SK-N-SH (cell line): ENCODE measurements around the gene TBC1D5. TPM values are rescaled to one million over a fixed set of nuclear protein-coding genes. Genes with fewer than 3 reads are reported as not detected.
"Not testable (repeated sequence)": the region's sequence is repeated elsewhere in the genome, so short reads cannot be mapped to it uniquely, and the experiment has no call there.

ENCODE experiments used
- CTCF ChIA-PET: fragments of 300-600, 350-600 bp; formaldehyde crosslinking; extraction: SDS; loops from one replicate; lab custom pipeline; 2021; lab: Yijun Ruan, JAX
- POLR2A ChIA-PET: fragments of 350-600 bp; sonication (Branson Sonifier 250); formaldehyde crosslinking; extraction: SDS; loops from one replicate; lab custom pipeline; 2020; ENCODE audit warnings: antibody characterized with exemption, inconsistent platforms; lab: Yijun Ruan, JAX
- DNase-seq: peaks from one replicate; pipeline ENCODE4 v3.0.0; 2012
- H2AFZ ChIP-seq: fragments of 200-600 bp; sonication (generic); 2 replicates; pipeline ENCODE4 v1.8.1; 2016; ENCODE audit warnings: antibody characterized with exemption, mild to moderate bottlenecking, low read depth
- H3F3A ChIP-seq: fragments of 200-600 bp; sonication (generic); replicated peaks from 2 replicates; pipeline ENCODE3; 2016; ENCODE audit warnings: antibody characterized with exemption, mild to moderate bottlenecking; ENCODE audit not compliant: insufficient read depth
- H3K27ac ChIP-seq, 2 experiments: fragments of 200-500 bp in 1 of 2; fragments of 200-600 bp in 1 of 2; sonication (Bioruptor generic) in 1 of 2; sonication (generic), shearing (Covaris generic) in 1 of 2; 2 replicates each; pipeline versions ENCODE4 v1.5.1 to v1.6.1; 2014 to 2016; ENCODE audit warnings: low read depth in 2 of 2, inconsistent platforms in 1 of 2, low read length in 1 of 2, mild to moderate bottlenecking in 1 of 2, mixed read lengths in 1 of 2
- H3K27me3 ChIP-seq: fragments of 200-600 bp; sonication (generic), shearing (Covaris generic); 2 replicates; pipeline ENCODE4 v1.6.1; 2016; ENCODE audit warnings: mixed run types; ENCODE audit not compliant: insufficient read depth
- H3K36me3 ChIP-seq, 2 experiments: fragments of 200-500 bp in 1 of 2; fragments of 200-600 bp in 1 of 2; sonication (Bioruptor generic) in 1 of 2; sonication (generic) in 1 of 2; replicated peaks in 1 of 2; 2 replicates each; pipeline versions ENCODE3 to v1.5.1; 2014 to 2016; ENCODE audit warnings: low read length in 1 of 2, mild to moderate bottlenecking in 1 of 2; ENCODE audit not compliant: insufficient read depth in 2 of 2, control insufficient read depth in 1 of 2
- H3K4me1 ChIP-seq, 2 experiments: fragments of 200-500 bp in 1 of 2; fragments of 200-600 bp in 1 of 2; sonication (Bioruptor generic) in 1 of 2; sonication (generic), shearing (Covaris generic) in 1 of 2; 2 replicates each; pipeline versions ENCODE4 v1.5.1 to v1.6.1; 2014 to 2016; ENCODE audit warnings: low read depth in 1 of 2, low read length in 1 of 2, mixed run types in 1 of 2; ENCODE audit not compliant: insufficient read depth in 2 of 2, control insufficient read depth in 1 of 2
- H3K4me2 ChIP-seq: fragments of 200-600 bp; sonication (generic), shearing (Covaris generic); 2 replicates; pipeline ENCODE4 v1.6.1; 2017; ENCODE audit warnings: mixed run types
- H3K4me3 ChIP-seq, 2 experiments: fragments of 200-500 bp in 1 of 2; fragments of 200-600 bp in 1 of 2; sonication (Bioruptor generic) in 1 of 2; sonication (generic), shearing (Covaris generic) in 1 of 2; 2 replicates each; pipeline versions ENCODE4 v1.5.1 to v1.8.1; 2014 to 2016; ENCODE audit warnings: low read depth in 2 of 2, inconsistent platforms in 1 of 2, low read length in 1 of 2, mild to moderate bottlenecking in 1 of 2, mixed read lengths in 1 of 2, moderate library complexity in 1 of 2
- H3K79me2 ChIP-seq: fragments of 200-600 bp; sonication (generic); 2 replicates; pipeline ENCODE4 v1.8.1; 2017; ENCODE audit warnings: mild to moderate bottlenecking; ENCODE audit not compliant: insufficient read depth
- H3K9ac ChIP-seq: fragments of 200-600 bp; sonication (generic); 2 replicates; pipeline ENCODE4 v1.6.1; 2017; ENCODE audit warnings: mixed run types
- H3K9me2 ChIP-seq: fragments of 200-600 bp; sonication (generic); 2 replicates; pipeline ENCODE4 v1.6.1; 2017; ENCODE audit warnings: mixed run types
- H3K9me3 ChIP-seq: fragments of 200-600 bp; sonication (generic); 2 replicates; pipeline ENCODE4 v1.6.1; 2017; ENCODE audit warnings: mixed run types, mild to moderate bottlenecking, moderate library complexity
- H4K20me1 ChIP-seq: fragments of 200-600 bp; sonication (generic); 2 replicates; pipeline ENCODE4 v1.6.1; 2017; ENCODE audit warnings: mild to moderate bottlenecking, mixed run types; ENCODE audit not compliant: insufficient read depth
- CHD2 ChIP-seq: fragments of 150-350 bp; IDR thresholded peaks from 2 replicates; pipeline ENCODE4 v1.6.1; 2018; ENCODE audit warnings: low read length; ENCODE audit not compliant: partially characterized antibody
- CTCF ChIP-seq: fragments of 200-600 bp; sonication (generic); IDR thresholded peaks from 2 replicates; pipeline ENCODE4 v1.6.1; 2017; ENCODE audit warnings: antibody characterized with exemption, mild to moderate bottlenecking, moderate library complexity
- ELF1 ChIP-seq: IDR thresholded peaks from 2 replicates; pipeline ENCODE4 v1.4.0; 2012
- EP300 ChIP-seq, 2 experiments: IDR thresholded peaks; 2 replicates each; pipeline versions ENCODE4 v1.4.0 to v1.6.1; 2012; ENCODE audit warnings: borderline replicate concordance in 1 of 2, low read depth in 1 of 2, low read length in 1 of 2
- FOSL2 ChIP-seq: IDR thresholded peaks from 2 replicates; pipeline ENCODE4 v1.4.0; 2012; ENCODE audit warnings: low read depth, mild to moderate bottlenecking, moderate library complexity, borderline replicate concordance
- FOXJ3 ChIP-seq: sonication (generic); formaldehyde crosslinking; IDR thresholded peaks from 2 replicates; pipeline ENCODE4 v1.5.1; 2020; ENCODE audit warnings: mild to moderate bottlenecking, missing genetic modification reagents
- GABPA ChIP-seq: IDR thresholded peaks from 2 replicates; pipeline ENCODE4 v1.4.0; 2012; ENCODE audit warnings: low read depth, mild to moderate bottlenecking
- GATA2 ChIP-seq: sonication (generic); formaldehyde crosslinking; IDR thresholded peaks from 2 replicates; pipeline ENCODE4 v1.5.0; 2020; ENCODE audit warnings: mild to moderate bottlenecking, missing genetic modification reagents
- JUND ChIP-seq: IDR thresholded peaks from 2 replicates; pipeline ENCODE4 v1.4.0; 2012
- MXI1 ChIP-seq: IDR thresholded peaks from 2 replicates; pipeline ENCODE4 v1.6.1; 2012; ENCODE audit warnings: mild to moderate bottlenecking, low read depth, low read length, improper control_type of control experiment
- RCOR1 ChIP-seq: fragments of 150-350 bp; IDR thresholded peaks from 2 replicates; pipeline ENCODE4 v1.6.1; 2017; ENCODE audit warnings: antibody characterized with exemption, low read length
- REST ChIP-seq: IDR thresholded peaks from 2 replicates; pipeline ENCODE4 v1.6.1; 2012; ENCODE audit warnings: mild to moderate bottlenecking, low read depth, low read length, moderate library complexity
- SIN3A ChIP-seq: IDR thresholded peaks from 2 replicates; pipeline ENCODE4 v1.6.1; 2012; ENCODE audit warnings: low read depth, mild to moderate bottlenecking, low read length, moderate library complexity, borderline replicate concordance
- TCF12 ChIP-seq: IDR thresholded peaks from 2 replicates; pipeline ENCODE4 v1.4.0; 2012
- TEAD4 ChIP-seq: IDR thresholded peaks from 2 replicates; pipeline ENCODE4 v1.4.0; 2012; ENCODE audit warnings: mild to moderate bottlenecking, borderline replicate concordance; ENCODE audit not compliant: insufficient read depth
- YY1 ChIP-seq: IDR thresholded peaks from 2 replicates; pipeline ENCODE4 v1.4.0; 2012; ENCODE audit warnings: low read depth, mild to moderate bottlenecking
- ZBTB33 ChIP-seq: IDR thresholded peaks from 2 replicates; pipeline ENCODE4 v1.4.0; 2012; ENCODE audit warnings: low read depth, borderline replicate concordance
- WGBS: methylation state at CpG from one replicate; pipeline ENCODE4 v1.1.6; 2017; ENCODE audit warnings: low lambda C conversion rate; 5-methylcytosine and 5-hydroxymethylcytosine counted together
- polyA plus RNA-seq, 3 experiments: library from polyadenylated mRNA; depleted of rRNA; stranded (reverse); fragments of >200 nt; gene quantifications; 2 replicates each; pipeline ENCODE4 v1.2.3, GENCODE V29; 2012

Gene TBC1D5
- polyA plus RNA-seq, 1 of the 3 experiments (the other 2 are of a cell fraction), result 19.5 TPM

GRCh38 chr3:17655743-17656142, 86.7 kb downstream of the TBC1D5 start:
- no peak for TF ChIP-seq CHD2
- no peak for TF ChIP-seq FOSL2
- TF ChIP-seq RCOR1, result no peak
- TF ChIP-seq JUND, result no peak
- TF ChIP-seq GABPA, result no peak
- TF ChIP-seq ZBTB33, result no peak
- TF ChIP-seq TCF12, result no peak
- no peak for TF ChIP-seq GATA2
- no peak for TF ChIP-seq REST
- no peak for TF ChIP-seq FOXJ3 (CRISPR knock-in tag)
- TF ChIP-seq CTCF, result no peak
- TF ChIP-seq TEAD4, result no peak
- TF ChIP-seq MXI1, result no peak
- TF ChIP-seq ELF1, result no peak
- no peak for TF ChIP-seq YY1
- TF ChIP-seq EP300 (IDR thresholded peaks at IDR 0.05; ENCODE audit: borderline replicate concordance in 1 of 2, low read depth in 1 of 2, low read length in 1 of 2), result no peak
- TF ChIP-seq SIN3A, result no peak
- TF ChIP-seq, all 33 proteins: peak for 0
- Histone ChIP-seq H4K20me1 (no peaks in the 10 kb centered on the region), H3K4me1 (no peaks in the 10 kb centered on the region; a peak in 1 of 4 replicates), H3K79me2 (0 out of 2 replicates have a peak, but pooled peaks cover 6% of the 10 kb centered on the region), H3K36me3 (no peaks in the 10 kb centered on the region), H3K27ac (no peak overlapping the region), H3F3A (no peaks in the 10 kb centered on the region), H3K9me3 (no peaks in the 10 kb centered on the region), H2AFZ (no peak overlapping the region), H3K4me2 (no peak overlapping the region), H3K9ac (no peak overlapping the region), H3K27me3 (no peaks in the 10 kb centered on the region), H3K4me3 (no peak overlapping the region), H3K9me2 (no peaks in the 10 kb centered on the region)
- no peak for DNase-seq
- WGBS, result 53% methylated on average over 2 of the region's 2 CpGs
- ChIA-PET CTCF (interaction anchor here (3.8 kb wide), 1 partner anchor 11 kb away, joined by 37 read pairs; no protein-coding TSS in a partner anchor), POLR2A (no interaction called here)

DNA sequence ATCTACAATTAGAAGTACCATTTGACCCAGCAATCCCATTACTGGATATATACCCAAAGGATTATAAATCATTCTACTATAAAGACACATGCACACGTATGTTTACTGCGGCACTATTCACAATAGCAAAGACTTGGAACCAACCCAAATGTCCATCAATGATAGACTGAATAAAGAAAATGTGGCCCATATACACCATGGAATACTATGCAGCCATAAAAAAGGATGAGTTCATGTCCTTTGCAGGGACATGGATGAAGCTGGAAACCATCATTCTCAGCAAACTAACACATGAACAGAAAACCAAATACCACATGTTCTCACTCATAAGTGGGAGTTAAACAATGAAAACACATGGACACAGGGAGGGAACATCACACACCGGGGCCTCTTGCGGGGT, 92.7 kb downstream of the TBC1D5 start:
- DNase-seq, H3K27ac ChIP-seq, H3K9me2 ChIP-seq, H3K9me3 ChIP-seq, H3K4me1 ChIP-seq, H4K20me1 ChIP-seq, H3K4me3 ChIP-seq, H3F3A ChIP-seq, H3K27me3 ChIP-seq, H2AFZ ChIP-seq, H3K36me3 ChIP-seq, H3K4me2 ChIP-seq, POLR2A ChIA-PET, H3K9ac ChIP-seq, CTCF ChIA-PET: not testable (repeated sequence)
- 99% methylated on average over 4 of the region's 4 CpGs for WGBS
- H3K79me2 ChIP-seq, result peaks cover 12% of the 10 kb centered on the region; the same call in 1 of the 2 replicates
